GM20000 (cell line): ENCODE results near the gene MPC2.
A peak's percentile ranks its signal among the peaks of the same experiment; 100 is the strongest.

ENCODE experiments used
- DNase-seq: peaks from one replicate; pipeline ENCODE4 v3.0.0; 2012; ENCODE audit warnings: low spot score
- TF ChIP-seq, protein P1 (sequence below): IDR thresholded peaks from 2 replicates; pipeline ENCODE4 v1.5.1; 2012; ENCODE audit warnings: mild to moderate bottlenecking, control low read depth; ENCODE audit errors: extremely low read depth, missing control alignments

MPC2 gene

DNA sequence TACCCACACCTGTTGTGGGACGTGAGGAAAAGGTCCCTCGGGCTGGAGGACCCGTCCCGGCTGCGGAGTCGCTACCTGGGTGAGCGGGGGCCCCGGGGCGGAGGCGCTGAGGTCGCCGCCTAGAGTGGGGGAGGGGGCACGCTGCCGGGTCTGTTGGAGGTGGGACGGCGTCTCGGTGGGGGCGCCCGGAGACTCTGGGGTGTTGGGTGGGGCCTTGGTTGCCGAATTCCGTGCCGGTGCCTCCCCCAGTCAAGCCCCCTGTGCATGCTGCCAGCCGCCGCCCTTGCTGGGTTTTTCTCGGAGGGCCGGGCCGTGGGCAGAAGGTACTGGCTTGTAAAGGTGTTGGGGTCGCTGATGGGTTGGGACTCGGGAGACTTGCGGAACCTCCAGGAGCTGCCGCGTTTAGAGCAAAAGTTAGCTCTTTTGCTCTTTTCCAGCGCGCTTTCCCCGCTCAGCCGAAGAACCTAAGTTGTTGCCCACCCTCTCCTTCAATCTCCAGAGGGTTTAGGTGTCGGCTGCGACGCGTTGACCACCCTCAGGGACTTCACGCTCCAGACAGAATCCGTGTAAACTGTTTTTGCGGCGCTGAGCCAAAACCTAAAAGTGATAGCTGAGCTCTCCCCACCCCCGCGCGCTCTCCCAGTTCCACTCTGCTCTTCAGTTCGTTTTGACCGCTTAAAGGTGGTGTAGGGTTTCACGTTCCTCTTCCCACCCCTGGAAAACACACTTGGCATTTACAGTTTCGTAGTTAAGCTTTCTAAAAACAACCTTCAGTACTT lies at the start of gene MPC2:
MPC2 (minus strand) TSS at position 143 of the 779 bp plus-strand sequence. CDS start 1,231 bp downstream, outside the sequence.
- TF ChIP-seq, protein P1, sequence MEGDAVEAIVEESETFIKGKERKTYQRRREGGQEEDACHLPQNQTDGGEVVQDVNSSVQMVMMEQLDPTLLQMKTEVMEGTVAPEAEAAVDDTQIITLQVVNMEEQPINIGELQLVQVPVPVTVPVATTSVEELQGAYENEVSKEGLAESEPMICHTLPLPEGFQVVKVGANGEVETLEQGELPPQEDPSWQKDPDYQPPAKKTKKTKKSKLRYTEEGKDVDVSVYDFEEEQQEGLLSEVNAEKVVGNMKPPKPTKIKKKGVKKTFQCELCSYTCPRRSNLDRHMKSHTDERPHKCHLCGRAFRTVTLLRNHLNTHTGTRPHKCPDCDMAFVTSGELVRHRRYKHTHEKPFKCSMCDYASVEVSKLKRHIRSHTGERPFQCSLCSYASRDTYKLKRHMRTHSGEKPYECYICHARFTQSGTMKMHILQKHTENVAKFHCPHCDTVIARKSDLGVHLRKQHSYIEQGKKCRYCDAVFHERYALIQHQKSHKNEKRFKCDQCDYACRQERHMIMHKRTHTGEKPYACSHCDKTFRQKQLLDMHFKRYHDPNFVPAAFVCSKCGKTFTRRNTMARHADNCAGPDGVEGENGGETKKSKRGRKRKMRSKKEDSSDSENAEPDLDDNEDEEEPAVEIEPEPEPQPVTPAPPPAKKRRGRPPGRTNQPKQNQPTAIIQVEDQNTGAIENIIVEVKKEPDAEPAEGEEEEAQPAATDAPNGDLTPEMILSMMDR = no peak
- peak; percentile 63 for DNase-seq

DNA sequence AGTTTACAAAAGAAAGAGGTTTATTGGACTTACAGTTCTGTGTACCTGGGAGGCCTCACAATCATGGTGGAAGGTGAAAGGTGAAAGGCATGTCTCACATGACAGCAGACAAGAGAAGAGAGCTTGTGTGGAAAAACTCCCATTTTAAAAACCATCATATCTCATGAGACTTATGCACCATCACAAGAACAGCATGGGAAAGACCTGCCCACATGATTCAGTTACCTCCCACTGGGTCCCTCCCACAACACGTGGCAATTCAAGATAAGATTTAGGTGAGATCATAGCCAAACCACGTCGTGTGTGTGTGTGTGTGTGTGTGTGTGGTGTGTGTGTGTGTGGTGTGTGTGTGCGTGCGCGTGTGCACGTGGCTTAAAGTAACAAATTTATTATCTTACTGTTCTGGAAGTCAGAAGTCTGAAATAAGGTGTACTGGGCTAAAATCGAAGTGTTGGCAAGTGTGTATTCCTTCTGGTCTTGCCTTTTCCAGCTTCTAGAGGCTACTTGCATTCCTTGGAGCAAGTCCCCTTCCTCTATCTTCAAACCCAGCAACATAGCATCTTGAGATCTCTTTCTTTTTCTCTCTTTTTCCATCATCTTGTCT lies 48.1 kb upstream of the MPC2 start:
- TF ChIP-seq, protein P1 = no peak
- no peak for DNase-seq

DNA sequence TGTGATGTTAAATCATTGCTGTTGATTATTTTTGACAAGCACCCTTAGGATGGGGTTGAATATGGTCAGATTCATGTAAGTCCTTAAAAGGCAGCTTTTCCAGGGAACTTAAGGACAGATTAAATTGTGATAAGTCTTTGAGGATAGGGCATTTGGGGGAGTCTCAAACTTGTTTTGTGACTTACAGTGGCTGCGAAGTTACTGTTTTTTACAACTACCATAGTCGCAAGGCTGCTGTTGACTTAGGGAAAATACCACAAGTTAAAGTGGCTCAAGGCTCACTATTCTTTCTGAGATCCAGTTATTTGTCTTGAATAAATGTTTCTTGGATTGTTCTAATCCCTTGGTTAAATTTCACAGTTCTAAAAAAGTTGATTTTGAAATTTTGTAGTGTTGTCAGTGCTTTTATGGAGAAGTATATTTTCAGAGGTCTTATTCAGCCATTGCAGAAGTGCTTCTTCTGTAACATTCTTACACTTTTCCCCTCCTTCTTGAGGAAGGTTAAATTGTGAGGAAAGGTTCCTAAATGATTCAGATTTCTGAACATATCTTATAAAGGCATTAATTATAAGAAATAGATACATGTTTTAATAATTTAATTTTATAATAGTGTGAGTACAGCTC lies 47.0 kb upstream of the MPC2 start:
- TF ChIP-seq, protein P1 = no peak
- DNase-seq = no peak

DNA sequence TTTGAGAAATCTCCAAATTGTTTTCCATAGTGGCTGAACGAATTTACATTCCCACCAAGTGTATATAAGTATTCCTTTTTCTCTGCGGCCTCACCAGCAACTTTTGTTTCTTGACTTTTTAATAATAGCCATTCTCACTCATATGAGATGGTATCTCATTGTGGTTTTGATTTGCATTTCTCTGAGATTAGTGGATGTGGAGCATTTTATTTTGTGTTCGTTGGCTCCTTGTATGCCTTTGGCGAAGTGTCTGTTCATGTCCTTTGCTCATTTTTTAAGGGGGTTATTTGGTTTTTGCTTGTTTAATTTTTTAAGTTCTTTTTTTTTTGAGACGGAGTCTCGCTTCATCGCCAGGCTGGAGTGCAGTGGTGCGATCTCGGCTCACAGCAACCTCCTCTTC lies 45.1 kb upstream of the MPC2 start:
- TF ChIP-seq, protein P1 = no peak
- no peak for DNase-seq

DNA sequence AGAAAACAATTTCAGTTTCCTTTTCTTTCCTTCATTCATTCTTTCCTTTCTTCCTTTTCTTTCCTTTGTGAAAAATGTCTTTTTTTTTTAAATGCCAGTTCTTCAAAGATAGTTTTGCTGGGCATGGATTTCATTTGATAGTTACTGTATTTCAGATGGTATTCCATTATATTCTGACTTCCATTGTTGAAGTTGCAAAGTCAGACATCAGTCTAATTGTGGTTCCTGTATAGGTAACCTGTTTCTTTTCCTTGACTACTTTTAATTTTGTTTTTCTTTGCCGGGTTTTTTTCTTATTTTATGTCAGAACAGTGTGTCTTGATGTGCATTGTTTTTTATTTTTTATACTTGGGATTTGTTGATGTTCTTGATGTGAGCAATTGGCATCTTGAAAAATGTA lies 40.4 kb upstream of the MPC2 start:
- no peak for DNase-seq
- TF ChIP-seq, protein P1 = no peak

DNA sequence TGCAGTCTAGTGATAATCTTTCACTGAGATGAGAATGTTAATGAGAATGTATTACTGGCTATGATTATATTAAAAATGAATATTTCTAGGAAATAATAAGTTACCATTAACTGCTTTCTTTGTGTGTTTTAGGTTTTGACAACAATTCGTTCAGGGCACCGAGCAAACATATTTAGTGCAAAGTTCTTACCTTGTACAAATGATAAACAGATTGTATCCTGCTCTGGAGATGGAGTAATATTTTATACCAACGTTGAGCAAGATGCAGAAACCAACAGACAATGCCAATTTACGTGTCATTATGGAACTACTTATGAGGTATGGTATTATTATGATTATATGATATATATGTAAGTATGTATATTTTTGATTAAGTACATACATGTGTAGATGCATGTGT lies 37.8 kb upstream of the MPC2 start:
- TF ChIP-seq, protein P1 = no peak
- DNase-seq = no peak

DNA sequence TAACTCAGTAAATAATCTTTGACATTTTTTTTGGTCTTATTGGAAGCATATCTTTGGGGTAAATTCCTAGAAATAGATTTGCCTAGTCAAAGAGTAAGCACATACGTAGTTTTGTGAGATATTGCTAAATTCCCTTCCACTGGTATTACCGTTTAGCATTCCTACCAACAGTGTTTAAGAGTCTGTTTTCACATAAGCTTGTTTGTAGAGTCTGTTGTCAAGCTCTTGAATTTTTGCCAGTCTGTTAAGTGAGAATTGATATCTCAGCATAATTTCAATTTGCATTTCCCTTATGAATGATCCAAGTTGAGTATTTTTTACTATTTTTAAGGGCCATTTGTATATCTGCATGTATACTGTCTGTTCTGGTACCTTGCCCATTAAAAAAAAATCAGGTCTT lies 37.0 kb upstream of the MPC2 start:
- DNase-seq = no peak
- TF ChIP-seq, protein P1 = no peak
